ENCODE data around the gene HORMAD2.

Gene HORMAD2

DNA sequence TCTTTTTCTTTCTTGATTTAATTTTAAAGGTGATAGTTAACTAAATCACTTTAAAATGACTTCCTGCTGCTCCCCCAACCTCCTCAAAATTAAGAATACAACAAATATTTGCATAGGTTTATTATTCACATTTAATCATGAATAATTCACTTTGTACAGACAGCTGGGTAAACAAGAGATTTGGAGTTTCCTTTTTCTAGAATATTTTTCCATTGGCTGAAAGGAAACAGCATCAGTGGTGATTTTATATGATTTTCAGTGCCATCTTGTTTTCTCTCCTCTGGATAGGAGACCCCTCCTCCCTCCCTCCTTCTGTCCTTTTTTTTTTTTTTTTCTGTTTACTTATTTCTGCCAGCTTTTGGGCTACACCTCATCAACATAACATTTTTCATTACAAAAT, 105.8 kb downstream of the HORMAD2 start:
- Histone ChIP-seq H3K27me3 (ENCODE audit: low read depth) (peaks cover 7% of the 10 kb centered on the region), H3K9me3 (no peaks in the 10 kb centered on the region), H3K4me3 (no peak overlapping the region), H3K36me3 (replicated peaks) (no peaks in the 10 kb centered on the region), H3K4me1 (no peaks in the 10 kb centered on the region; the same call in 1 of the 2 replicates)
- in situ Hi-C loops (cut with MboI; ENCODE audit: low sequenced_read_pairs) = no loop called here
- no peak for DNase-seq (ENCODE audit: low spot score in 2 of 2)

DNA sequence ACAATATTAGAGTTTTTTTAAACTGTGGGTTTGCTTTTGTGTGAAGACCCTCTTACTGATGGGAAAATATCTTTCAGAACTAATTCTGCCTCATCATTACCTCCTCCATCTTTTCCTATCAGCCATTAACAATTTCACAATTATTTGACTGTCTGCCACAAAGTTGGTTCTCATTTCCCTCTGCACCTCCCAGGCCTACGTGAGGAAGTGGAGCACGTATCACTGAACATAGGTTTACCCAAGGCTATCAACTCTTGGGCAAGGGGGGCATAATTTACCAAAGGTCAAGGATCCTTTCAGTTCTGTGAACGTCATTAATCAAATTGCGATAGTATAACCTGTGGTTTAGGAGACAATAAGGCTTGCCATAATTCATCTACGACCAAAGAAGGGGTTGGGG, 106.2 kb downstream of the HORMAD2 start:
- no peak for DNase-seq (ENCODE audit: low spot score in 2 of 2)
- Histone ChIP-seq H3K36me3 (replicated peaks) (no peaks in the 10 kb centered on the region), H3K27me3 (ENCODE audit: low read depth) (peaks cover 8% of the 10 kb centered on the region), H3K4me3 (no peak overlapping the region), H3K9me3 (no peaks in the 10 kb centered on the region), H3K4me1 (no peaks in the 10 kb centered on the region; the same call in 1 of the 2 replicates)
- in situ Hi-C loops (cut with MboI; ENCODE audit: low sequenced_read_pairs) = no loop called here

DNA sequence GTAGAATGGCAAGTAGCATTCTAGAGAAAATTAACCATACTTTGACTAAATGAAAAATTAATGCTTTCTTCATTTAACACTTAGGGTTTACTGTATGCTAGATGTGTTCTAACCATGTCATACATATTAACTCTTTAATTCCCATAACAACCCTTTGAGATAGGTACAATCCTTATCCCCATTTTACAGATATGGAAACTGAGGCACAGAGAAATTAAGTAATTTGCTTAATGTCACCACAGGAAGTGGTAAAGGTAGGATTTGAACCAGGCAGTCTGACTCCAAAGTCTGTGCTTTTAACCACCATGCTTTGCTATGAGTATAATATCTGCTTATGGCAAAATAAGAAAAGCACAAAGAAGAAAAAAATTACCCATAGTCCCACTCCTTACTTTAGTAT, 106.8 kb downstream of the HORMAD2 start:
- in situ Hi-C loops (cut with MboI; ENCODE audit: low sequenced_read_pairs) = no loop called here
- Histone ChIP-seq H3K4me1 (no peaks in the 10 kb centered on the region; the same call in 1 of the 2 replicates), H3K27me3 (ENCODE audit: low read depth) (peaks cover 6% of the 10 kb centered on the region; the same call in 1 of the 2 replicates), H3K9me3 (no peaks in the 10 kb centered on the region), H3K36me3 (replicated peaks) (no peaks in the 10 kb centered on the region), H3K4me3 (no peak overlapping the region)
- DNase-seq (ENCODE audit: low spot score in 2 of 2) = no peak

DNA sequence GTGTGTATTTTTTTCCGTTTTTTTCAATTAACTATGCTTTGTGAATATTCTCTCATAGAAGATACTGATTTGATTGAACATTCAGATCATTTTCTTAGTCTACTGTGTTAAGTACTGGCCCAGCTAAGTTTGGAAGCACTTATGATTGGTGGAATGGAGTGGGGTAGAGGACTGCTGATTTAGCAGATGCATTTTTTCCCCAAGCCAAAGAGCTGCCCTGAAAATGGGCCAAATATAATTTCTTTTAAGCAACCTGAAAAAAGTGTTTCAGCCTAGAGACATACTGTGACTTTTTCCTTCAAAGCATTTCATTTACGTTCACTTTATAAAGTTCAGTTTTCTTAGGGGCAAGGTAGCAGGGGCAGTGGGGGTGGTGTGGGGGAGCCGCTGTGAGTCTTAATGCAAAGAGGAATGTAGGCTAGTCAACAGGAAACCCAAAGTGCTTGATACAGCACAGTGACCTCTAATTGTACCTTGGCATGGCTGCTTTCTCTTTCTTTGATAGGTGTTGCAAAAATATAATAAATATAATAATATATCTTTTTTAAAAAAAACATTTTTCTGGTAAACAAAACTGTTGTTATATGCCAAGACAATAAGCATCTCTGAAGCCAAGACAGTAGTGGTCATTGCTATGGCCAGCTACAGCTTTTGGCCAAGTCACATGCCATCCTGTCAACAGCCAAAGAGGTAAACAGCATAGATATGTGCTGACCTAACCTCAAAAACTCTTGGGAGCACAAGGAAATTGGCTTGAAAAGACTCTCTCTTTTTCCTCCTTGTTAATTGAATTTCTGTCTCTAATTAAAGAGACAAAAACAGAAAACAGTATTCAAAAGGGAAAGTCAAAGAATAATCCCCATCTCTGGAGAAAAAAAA, 107.5 kb downstream of the HORMAD2 start:
- no peak overlapping the region for H3K4me3 ChIP-seq
- H3K36me3 ChIP-seq (replicated peaks) = no peaks in the 10 kb centered on the region
- in situ Hi-C loops (cut with MboI; ENCODE audit: low sequenced_read_pairs) = no loop called here
- DNase-seq (ENCODE audit: low spot score in 2 of 2) = no peak
- no peaks in the 10 kb centered on the region for H3K9me3 ChIP-seq
- peaks cover 6% of the 10 kb centered on the region; the same call in 1 of the 2 replicates for H3K27me3 ChIP-seq (ENCODE audit: low read depth)
- no peaks in the 10 kb centered on the region; the same call in 1 of the 2 replicates for H3K4me1 ChIP-seq

DNA sequence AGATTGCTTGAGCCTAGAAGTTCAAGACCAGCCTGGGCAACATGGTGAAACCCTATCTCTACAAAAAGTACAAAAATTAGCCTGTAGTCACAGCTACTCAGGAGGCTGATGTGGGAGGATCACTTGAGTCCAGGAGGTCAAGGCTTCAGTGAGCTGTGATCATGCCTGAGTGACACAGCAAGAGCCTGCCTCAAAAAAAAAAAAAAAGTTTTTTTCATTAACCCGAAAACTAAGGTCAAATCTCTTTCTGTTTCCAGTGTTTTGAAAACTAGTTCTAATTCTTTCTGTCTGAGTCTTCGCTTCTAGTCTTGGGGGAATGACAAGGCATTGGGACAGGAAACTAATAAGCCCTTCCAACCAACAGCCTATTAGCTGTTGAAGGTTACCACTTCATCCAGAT, 108.6 kb downstream of the HORMAD2 start:
- Histone ChIP-seq H3K4me3 (no peak overlapping the region), H3K36me3 (replicated peaks) (no peaks in the 10 kb centered on the region), H3K9me3 (no peaks in the 10 kb centered on the region), H3K4me1 (no peaks in the 10 kb centered on the region; the same call in 1 of the 2 replicates), H3K27me3 (ENCODE audit: low read depth) (peaks cover 4% of the 10 kb centered on the region; the same call in 1 of the 2 replicates)
- in situ Hi-C loops (cut with MboI; ENCODE audit: low sequenced_read_pairs) = no loop called here
- DNase-seq (ENCODE audit: low spot score in 2 of 2) = no peak

DNA sequence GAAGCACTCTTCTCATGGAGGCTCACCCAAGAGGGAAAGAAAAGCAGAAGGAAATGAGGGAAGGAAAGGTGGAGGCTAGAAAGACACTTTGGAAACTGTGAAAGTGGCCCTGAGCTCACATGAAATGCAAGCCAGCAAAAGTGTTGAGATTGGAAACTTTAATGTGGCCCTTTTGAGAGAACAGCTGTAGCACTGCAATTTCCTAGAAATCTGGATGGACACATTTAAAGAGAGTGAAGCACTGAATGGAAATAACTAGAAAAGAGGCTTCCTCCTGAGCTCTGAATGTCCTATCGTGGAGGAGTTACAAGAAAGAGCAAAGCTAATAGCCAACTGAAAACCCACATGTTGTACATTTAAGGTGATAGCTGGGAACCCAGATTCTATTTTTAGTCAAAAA, 110.3 kb downstream of the HORMAD2 start:
- Histone ChIP-seq H3K27me3 (ENCODE audit: low read depth) (peaks cover 4% of the 10 kb centered on the region; the same call in 1 of the 2 replicates), H3K4me1 (peaks cover 4% of the 10 kb centered on the region)
- in situ Hi-C loops (cut with MboI; ENCODE audit: low sequenced_read_pairs) = no loop called here

DNA sequence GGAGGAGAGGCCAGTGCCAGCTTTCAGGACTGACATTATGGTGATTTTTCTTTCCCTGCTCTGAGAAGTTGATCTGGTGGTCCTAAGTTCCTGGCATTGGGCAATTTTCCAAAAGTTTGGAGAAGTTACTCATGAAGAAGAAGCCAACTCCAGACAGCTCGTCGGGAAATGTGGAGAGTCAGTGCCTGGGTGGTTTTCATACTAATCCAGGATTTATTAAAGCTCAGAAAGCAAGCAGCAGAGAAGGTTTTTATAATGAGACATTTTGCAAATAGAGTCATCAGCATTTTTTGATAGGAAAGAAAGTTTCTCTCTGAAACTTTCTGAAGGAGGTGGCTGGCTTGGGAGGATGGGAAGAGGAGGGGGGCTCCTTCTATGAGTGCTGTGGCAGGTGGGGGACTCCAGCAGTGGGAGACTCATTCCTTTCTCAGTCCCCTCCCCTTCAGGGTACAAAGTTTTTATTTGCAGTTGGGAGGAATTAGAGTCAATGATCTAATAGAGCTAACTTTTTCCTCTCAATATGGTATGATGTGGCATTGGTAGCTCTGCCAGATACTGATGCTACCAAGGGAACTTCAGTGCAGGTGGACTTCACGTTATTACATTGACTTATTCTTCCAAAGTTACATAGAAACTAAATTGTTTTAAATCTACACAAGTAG, 110.9 kb downstream of the HORMAD2 start:
- Histone ChIP-seq H3K27me3 (ENCODE audit: low read depth) (0 out of 2 replicates have a peak, but pooled peaks cover 4% of the 10 kb centered on the region), H3K9me3 (no peaks in the 10 kb centered on the region), H3K4me1 (peaks cover 10% of the 10 kb centered on the region), H3K4me3 (no peak overlapping the region), H3K36me3 (replicated peaks) (no peaks in the 10 kb centered on the region)
- in situ Hi-C loops (cut with MboI; ENCODE audit: low sequenced_read_pairs) = no loop called here
- no peak for DNase-seq (ENCODE audit: low spot score in 2 of 2)

More for the DNA sequence above, 110.3 kb downstream of the HORMAD2 start:
- no peak for DNase-seq (ENCODE audit: low spot score in 2 of 2)
- Histone ChIP-seq H3K9me3 (no peaks in the 10 kb centered on the region), H3K4me3 (no peak overlapping the region), H3K36me3 (replicated peaks) (no peaks in the 10 kb centered on the region)

DNA sequence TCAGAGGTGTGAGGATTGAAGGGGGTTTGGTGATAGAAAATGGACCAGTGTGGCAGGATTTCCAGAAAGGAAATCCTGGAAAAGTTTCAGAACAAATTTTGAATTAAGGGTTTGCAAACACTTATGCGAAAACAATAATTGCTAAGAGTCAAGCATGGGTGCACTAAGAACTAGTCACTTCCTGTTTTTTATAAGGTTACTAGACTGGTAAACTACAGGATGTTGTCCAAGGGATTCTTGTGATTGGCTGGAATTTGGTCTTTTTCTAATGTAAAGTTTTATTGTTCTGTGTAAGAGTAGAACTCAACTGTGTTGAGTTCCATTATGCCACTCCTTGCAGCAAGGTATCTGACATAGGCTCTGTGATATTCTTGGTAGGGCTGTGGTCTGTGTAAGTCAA, 112.2 kb downstream of the HORMAD2 start:
- in situ Hi-C loops (cut with MboI; ENCODE audit: low sequenced_read_pairs) = no loop called here
- Histone ChIP-seq H3K4me3 (no peak overlapping the region), H3K27me3 (ENCODE audit: low read depth) (0 out of 2 replicates have a peak, but pooled peaks cover 4% of the 10 kb centered on the region), H3K36me3 (replicated peaks) (no peaks in the 10 kb centered on the region), H3K4me1 (peaks cover 22% of the 10 kb centered on the region), H3K9me3 (no peaks in the 10 kb centered on the region)
- no peak for DNase-seq (ENCODE audit: low spot score in 2 of 2)

DNA sequence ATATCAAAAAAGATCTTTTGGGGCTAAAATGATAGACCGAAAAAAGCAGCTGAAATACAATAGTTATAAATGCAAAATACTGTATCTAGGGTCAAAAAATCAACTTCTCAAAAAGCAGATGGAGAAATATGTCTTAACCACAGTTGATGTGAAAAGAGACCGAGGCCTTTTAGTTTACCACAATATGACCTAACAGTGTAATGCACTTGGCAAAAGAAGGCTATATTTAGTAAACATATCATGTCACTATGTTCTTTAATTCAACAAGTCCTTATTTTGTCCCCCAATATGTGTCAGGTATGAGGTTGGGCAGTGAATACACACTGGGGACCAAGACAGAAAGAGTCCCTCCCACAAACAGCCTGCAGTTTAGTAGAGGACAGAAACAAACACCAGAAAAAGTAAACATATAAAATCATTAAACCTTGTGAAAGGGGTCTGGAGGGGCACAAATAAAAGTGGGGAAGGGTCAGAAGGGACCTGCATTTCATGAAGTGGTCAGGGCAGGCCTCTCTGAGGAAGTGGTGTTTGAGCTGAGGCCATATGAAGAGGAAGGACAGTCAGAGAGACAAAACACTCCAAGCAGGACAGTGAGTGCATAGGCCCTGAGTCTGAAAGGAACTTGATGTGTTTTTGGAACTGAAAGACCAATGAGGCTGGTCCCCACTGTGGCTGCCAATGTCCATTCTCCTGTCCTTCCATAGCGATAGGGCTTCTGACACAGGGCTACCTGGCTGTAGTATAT, 112.9 kb downstream of the HORMAD2 start:
- no peaks in the 10 kb centered on the region for H3K36me3 ChIP-seq (replicated peaks)
- no peaks in the 10 kb centered on the region for H3K9me3 ChIP-seq
- no peak overlapping the region for H3K4me3 ChIP-seq
- peaks cover 22% of the 10 kb centered on the region for H3K4me1 ChIP-seq
- in situ Hi-C loops (cut with MboI; ENCODE audit: low sequenced_read_pairs) = no loop called here
- no peak for DNase-seq (ENCODE audit: low spot score in 2 of 2)
- 0 out of 2 replicates have a peak, but pooled peaks cover 4% of the 10 kb centered on the region for H3K27me3 ChIP-seq (ENCODE audit: low read depth)

DNA sequence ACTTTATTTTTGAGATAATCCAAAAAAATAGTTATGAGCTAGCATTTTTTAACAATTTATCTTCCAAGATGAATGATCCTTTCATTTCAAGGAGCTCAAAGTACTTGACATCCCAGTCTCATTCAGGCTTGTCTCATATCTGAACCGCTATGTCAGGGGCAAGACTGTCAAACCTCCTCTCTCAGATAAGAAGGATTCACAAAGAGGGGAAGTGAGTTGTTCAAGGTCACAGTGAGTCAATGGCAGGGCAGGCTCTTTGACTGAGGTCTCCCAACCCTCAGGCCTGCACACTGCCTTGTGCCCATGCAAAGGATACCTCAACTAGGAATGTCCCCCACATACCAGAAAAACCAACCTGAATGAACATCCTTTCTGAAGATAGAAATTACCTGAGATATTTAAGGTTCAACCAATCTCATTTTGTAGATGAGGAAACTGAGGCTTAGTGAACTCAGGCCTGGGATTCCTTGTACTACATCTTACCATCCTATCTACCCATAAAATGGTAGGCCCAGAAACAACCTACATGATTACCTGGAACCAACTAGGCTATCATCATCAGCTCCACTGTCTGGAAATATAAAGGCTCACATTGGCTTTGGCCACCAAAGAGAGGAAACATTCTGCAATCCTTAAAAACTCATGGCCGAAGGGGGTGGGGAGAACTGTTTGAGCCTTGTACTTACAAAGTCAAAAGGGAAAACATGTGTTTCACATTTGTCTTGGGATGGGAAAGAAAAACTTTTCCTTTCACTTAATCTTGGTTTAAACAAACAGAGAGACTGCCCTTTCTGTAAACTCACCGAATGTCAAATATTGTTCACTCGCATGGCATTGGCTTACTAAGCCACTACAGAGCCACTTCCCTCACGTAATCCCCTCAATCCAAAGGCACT, 115.2 kb downstream of the HORMAD2 start:
- Histone ChIP-seq H3K4me3 (no peak overlapping the region), H3K9me3 (no peaks in the 10 kb centered on the region), H3K4me1 (peaks cover 22% of the 10 kb centered on the region), H3K27me3 (ENCODE audit: low read depth) (0 out of 2 replicates have a peak, but pooled peaks cover 4% of the 10 kb centered on the region), H3K36me3 (replicated peaks) (no peaks in the 10 kb centered on the region)
- DNase-seq (ENCODE audit: low spot score in 2 of 2) = no peak
- in situ Hi-C loops (cut with MboI; ENCODE audit: low sequenced_read_pairs) = no loop called here

DNA sequence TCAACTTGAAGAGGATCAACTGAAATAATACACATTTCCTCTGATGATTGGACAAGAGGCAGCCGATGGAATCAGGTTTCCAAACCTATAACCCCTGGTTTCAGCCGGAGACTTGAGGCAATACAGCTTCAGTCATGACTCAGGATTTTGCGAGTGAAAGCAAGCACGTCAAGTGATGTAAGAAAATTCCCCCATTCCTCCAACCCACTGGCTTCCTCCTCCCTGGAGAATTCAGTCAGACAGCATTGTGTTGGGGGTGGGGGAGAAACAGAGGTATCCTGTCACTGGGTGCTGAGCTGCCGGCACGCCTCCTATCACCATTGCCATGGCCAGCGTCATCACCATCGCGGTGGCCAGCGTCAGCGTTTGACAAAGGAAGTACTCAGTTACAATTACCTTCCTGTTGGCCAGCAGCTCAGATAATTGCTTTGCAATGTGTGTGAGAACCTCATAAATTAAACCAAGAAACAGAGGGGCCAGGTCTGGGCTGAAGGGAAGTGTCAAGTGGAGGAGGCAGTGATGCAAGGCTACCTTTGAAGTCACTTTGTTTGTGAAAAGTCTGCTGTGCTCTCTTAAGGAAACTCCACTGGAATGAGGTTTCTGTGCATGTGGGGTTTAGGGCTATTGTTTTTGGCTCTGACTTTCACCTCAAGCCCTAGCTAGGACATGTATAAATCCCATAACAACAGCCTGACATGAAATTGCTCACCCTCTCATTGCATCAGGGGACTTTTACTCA, 116.0 kb downstream of the HORMAD2 start:
- Histone ChIP-seq H3K4me1 (peaks cover 22% of the 10 kb centered on the region), H3K27me3 (ENCODE audit: low read depth) (0 out of 2 replicates have a peak, but pooled peaks cover 3% of the 10 kb centered on the region), H3K9me3 (no peaks in the 10 kb centered on the region), H3K36me3 (replicated peaks) (no peaks in the 10 kb centered on the region), H3K4me3 (no peak overlapping the region)
- peak; percentile 73 to 84 for DNase-seq (ENCODE audit: low spot score in 2 of 2)
- in situ Hi-C loops (cut with MboI; ENCODE audit: low sequenced_read_pairs) = no loop called here

DNA sequence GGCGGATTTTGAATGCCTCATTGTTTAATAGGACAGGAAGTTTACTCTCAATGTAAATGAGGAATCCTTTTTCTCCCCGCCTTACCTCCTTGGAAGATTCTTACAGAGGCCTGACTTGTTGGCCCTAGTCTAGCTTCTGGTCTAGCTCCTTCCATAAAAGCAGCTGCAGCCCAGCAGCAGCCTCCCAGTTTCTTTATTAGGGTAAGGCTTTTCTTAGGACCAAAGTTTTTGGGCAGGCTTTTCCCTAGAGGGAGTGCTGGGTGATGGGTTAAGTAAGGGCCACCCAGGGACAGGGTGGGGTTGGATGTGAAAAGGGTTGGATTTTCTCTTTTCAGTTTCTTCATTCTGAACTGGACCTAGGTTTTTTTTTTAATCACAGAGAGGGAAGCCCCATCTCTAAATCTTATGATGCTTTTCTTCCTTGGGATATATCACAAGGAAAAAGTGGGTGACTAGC, 116.6 kb downstream of the HORMAD2 start:
- H3K4me1 ChIP-seq = peaks cover 22% of the 10 kb centered on the region
- DNase-seq (ENCODE audit: low spot score in 2 of 2) = no peak
- in situ Hi-C loops (cut with MboI; ENCODE audit: low sequenced_read_pairs) = no loop called here
- H3K4me3 ChIP-seq = no peak overlapping the region
- H3K9me3 ChIP-seq = no peaks in the 10 kb centered on the region
- no peaks in the 10 kb centered on the region for H3K36me3 ChIP-seq (replicated peaks)
- no peaks in the 10 kb centered on the region for H3K27me3 ChIP-seq (ENCODE audit: low read depth)

All from HAP-1 (cell line).